Fibroblast of pulmonary artery (primary cell): ENCODE results near the gene MAST3.

Experiments
- DNase-seq: peaks from one replicate; pipeline ENCODE4 v3.0.0-alpha.2; 2010; ENCODE audit warnings: low read depth
- H3K4me3 ChIP-seq: replicated peaks from 2 replicates; pipeline ENCODE4 v1.5.1; 2011; ENCODE audit warnings: low read depth, mild to moderate bottlenecking, control low read depth, low read length, moderate library complexity
- TF ChIP-seq, protein P1 (sequence below): IDR thresholded peaks from 2 replicates; pipeline ENCODE4 v1.5.1; 2011; ENCODE audit warnings: mild to moderate bottlenecking, control low read depth, low read length, inconsistent platforms; ENCODE audit errors: missing control alignments

The MAST3 gene

DNA sequence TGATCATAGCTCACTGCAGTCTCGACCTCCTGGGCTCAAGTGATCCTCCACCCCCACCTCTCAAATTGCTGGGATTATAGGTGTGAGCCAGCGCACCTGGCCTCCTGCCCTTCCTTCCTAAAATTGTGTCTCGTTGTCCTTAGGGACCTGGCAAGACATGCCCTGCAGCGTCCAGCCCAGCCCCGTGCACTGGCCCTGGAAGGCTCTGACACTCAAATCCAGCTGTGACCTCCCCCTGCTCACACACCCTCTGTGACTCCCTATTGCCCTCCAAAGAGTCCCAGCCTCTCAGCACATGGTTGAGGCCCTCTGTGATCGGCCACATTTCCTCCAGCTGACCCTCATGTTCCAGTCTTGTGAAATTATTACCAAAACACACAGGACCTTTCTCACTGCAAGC, 100.4 kb downstream of the MAST3 start:
- no peak for DNase-seq

DNA sequence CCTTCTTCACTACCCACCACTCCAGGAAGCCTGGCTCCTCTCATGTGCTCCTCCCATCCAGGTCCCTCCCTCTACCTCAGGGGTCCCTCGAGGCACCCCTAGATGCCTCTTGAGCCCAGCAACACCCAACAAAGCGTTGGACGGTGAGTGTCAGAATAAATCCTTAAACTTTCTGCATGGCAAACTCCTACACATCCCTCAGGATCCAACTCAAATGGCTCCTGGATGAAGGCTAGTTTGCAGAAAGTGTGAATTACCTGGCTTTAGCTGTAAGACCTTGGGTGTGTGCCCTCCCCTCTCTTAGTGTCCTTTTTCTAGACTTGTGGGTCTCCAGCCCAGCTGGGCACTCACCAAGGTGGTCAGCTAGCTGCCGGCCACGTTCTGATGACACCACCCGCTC, 100.8 kb downstream of the MAST3 start:
- H3K4me3 ChIP-seq, result no peak overlapping the region
- TF ChIP-seq, protein P1, sequence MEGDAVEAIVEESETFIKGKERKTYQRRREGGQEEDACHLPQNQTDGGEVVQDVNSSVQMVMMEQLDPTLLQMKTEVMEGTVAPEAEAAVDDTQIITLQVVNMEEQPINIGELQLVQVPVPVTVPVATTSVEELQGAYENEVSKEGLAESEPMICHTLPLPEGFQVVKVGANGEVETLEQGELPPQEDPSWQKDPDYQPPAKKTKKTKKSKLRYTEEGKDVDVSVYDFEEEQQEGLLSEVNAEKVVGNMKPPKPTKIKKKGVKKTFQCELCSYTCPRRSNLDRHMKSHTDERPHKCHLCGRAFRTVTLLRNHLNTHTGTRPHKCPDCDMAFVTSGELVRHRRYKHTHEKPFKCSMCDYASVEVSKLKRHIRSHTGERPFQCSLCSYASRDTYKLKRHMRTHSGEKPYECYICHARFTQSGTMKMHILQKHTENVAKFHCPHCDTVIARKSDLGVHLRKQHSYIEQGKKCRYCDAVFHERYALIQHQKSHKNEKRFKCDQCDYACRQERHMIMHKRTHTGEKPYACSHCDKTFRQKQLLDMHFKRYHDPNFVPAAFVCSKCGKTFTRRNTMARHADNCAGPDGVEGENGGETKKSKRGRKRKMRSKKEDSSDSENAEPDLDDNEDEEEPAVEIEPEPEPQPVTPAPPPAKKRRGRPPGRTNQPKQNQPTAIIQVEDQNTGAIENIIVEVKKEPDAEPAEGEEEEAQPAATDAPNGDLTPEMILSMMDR, result no peak
- DNase-seq, result no peak

More for the DNA sequence above, 100.4 kb downstream of the MAST3 start:
- TF ChIP-seq, protein P1, result no peak
- H3K4me3 ChIP-seq, result no peak overlapping the region
